GM12878 (cell line): ENCODE measurements around the gene OAS1. TPM values are rescaled to one million over a fixed set of nuclear protein-coding genes. Genes with fewer than 3 reads are reported as not detected.

Experiments used
- ATAC-seq: fragments of 200-7000 bp; cut with Tn5 transposase; 3 replicates; pipeline ENCODE4 v1.9.1; 2020; ENCODE audit warnings: mild to moderate bottlenecking, moderate library complexity
- BruUV-seq: library from RNA; stranded (reverse); fragments of 400-500 nt; replicated peaks from 2 replicates; lab custom pipeline; 2021; lab: Mats Ljungman, UMichigan
- CTCF ChIA-PET: fragments of 300-600 bp; sonication (Branson Sonifier 250); formaldehyde crosslinking; extraction: SDS; loops from one replicate; lab custom pipeline; 2021; ENCODE audit warnings: inconsistent platforms; lab: Yijun Ruan, JAX
- POLR2A ChIA-PET: fragments of 350-600 bp; formaldehyde crosslinking; extraction: SDS; loops from one replicate; lab custom pipeline; 2021; ENCODE audit warnings: inconsistent platforms; lab: Charles Lee
- RAD21 ChIA-PET: fragments of 300-600 bp; sonication (Branson Sonifier 250); formaldehyde crosslinking; loops from one replicate; lab custom pipeline; 2023; ENCODE audit warnings: antibody characterized with exemption; ENCODE audit not compliant: unreplicated experiment; lab: Charles Lee
- SMC1A ChIA-PET: fragments of 300-600 bp; sonication (Branson Sonifier 250); formaldehyde crosslinking; loops from one replicate; lab custom pipeline; 2023; ENCODE audit not compliant: unreplicated experiment, uncharacterized antibody; lab: Charles Lee
- DNase-seq: peaks from one replicate; pipeline ENCODE4 v3.0.0-alpha.2; 2011; ENCODE audit warnings: low read depth, low spot score
- FAIRE-seq: peaks from 3 replicates; lab custom pipeline; 2011; peaks lifted over from hg19 to GRCh38; lab: Jason Lieb, UNC
- H2AFZ ChIP-seq: 2 replicates; pipeline ENCODE4 v1.6.0; 2011; ENCODE audit warnings: low read depth, low read length, control low read depth; ENCODE audit not compliant: control insufficient read depth
- H3K27ac ChIP-seq: 2 replicates; pipeline ENCODE4 v1.5.1; 2011; ENCODE audit warnings: control low read depth; ENCODE audit not compliant: control insufficient read depth, insufficient read depth
- H3K27me3 ChIP-seq, 2 experiments: replicated peaks in 1 of 2; 2 replicates each; pipeline versions ENCODE4 v1.6.0 to v1.6.1; 2011; ENCODE audit warnings: low read length in 1 of 2; ENCODE audit not compliant: control insufficient read depth in 2 of 2, insufficient read depth in 2 of 2
- H3K36me3 ChIP-seq, 2 experiments: 2 replicates each; pipeline ENCODE4 v1.5.1; 2011; ENCODE audit warnings: low read length in 1 of 2; ENCODE audit not compliant: control insufficient read depth in 2 of 2, insufficient read depth in 2 of 2
- H3K4me1 ChIP-seq: 2 replicates; pipeline ENCODE4 v1.6.1; 2011; ENCODE audit warnings: mild to moderate bottlenecking, low read length, moderate library complexity, mixed read lengths; ENCODE audit not compliant: control insufficient read depth, insufficient read depth
- H3K4me2 ChIP-seq: 2 replicates; pipeline ENCODE4 v1.6.0; 2011; ENCODE audit warnings: control low read depth; ENCODE audit not compliant: control insufficient read depth, insufficient read depth
- H3K4me3 ChIP-seq: fragments of 200-600 bp; sonication (generic); 2 replicates; pipeline ENCODE4 v1.5.1; 2016
- H3K79me2 ChIP-seq: 2 replicates; pipeline ENCODE4 v1.6.0; 2011; ENCODE audit warnings: low read length; ENCODE audit not compliant: control insufficient read depth, insufficient read depth
- H3K9ac ChIP-seq: 2 replicates; pipeline ENCODE4 v1.8.0; 2011; ENCODE audit warnings: low read length, control low read depth, mixed read lengths; ENCODE audit not compliant: control insufficient read depth, insufficient read depth
- H3K9me3 ChIP-seq: replicated peaks from 3 replicates; pipeline ENCODE4 v1.5.1; 2011; ENCODE audit warnings: mild to moderate bottlenecking, low read length; ENCODE audit not compliant: control insufficient read depth, insufficient read depth
- H4K20me1 ChIP-seq: 2 replicates; pipeline ENCODE4 v1.6.0; 2011; ENCODE audit not compliant: control insufficient read depth, insufficient read depth
- CTCF ChIP-seq, 3 experiments: IDR thresholded peaks in 2 of 3; conservative IDR thresholded peaks in 1 of 3; 2 replicates each; pipeline ENCODE4 v1.5.1; 2011; ENCODE audit warnings: low read depth in 3 of 3, low read length in 3 of 3, mild to moderate bottlenecking in 3 of 3, control low read depth in 2 of 3, moderate library complexity in 2 of 3, inconsistent platforms in 1 of 3, mixed read lengths in 1 of 3; ENCODE audit not compliant: control insufficient read depth in 2 of 3, insufficient read depth in 1 of 3; ENCODE audit errors: extremely low read depth in 1 of 3
- CUX1 ChIP-seq: IDR thresholded peaks from 2 replicates; pipeline ENCODE4 v1.6.1; 2012; ENCODE audit warnings: improper control_type of control experiment, low read depth, low read length; ENCODE audit not compliant: insufficient replicate concordance
- HCFC1 ChIP-seq: fragments of 150-350 bp; IDR thresholded peaks from 2 replicates; pipeline ENCODE4 v1.6.1; 2014; ENCODE audit warnings: low read length
- IKZF1 ChIP-seq: fragments of 450-650 bp; conservative IDR thresholded peaks from 2 replicates; pipeline ENCODE4 v1.6.1; 2017; ENCODE audit warnings: antibody characterized with exemption, mild to moderate bottlenecking
- MTA2 ChIP-seq: fragments of 450-650 bp; IDR thresholded peaks from 2 replicates; pipeline ENCODE4 v1.6.1; 2016; ENCODE audit warnings: low read depth, mild to moderate bottlenecking, moderate library complexity
- NFYB ChIP-seq: IDR thresholded peaks from 2 replicates; pipeline ENCODE4 v1.6.1; 2011; ENCODE audit warnings: low read depth, mild to moderate bottlenecking, low read length, improper control_type of control experiment, moderate library complexity; ENCODE audit not compliant: insufficient read depth
- RELB ChIP-seq: fragments of 450-650 bp; IDR thresholded peaks from 2 replicates; pipeline ENCODE4 v1.6.1; 2017; ENCODE audit warnings: low read depth, mild to moderate bottlenecking, moderate library complexity
- RFX5 ChIP-seq: IDR thresholded peaks from 2 replicates; pipeline ENCODE4 v1.6.1; 2011; ENCODE audit warnings: low read depth, low read length, improper control_type of control experiment
- SMARCA5 ChIP-seq: fragments of 450-650 bp; IDR thresholded peaks from 2 replicates; pipeline ENCODE4 v1.6.1; 2017; ENCODE audit warnings: mild to moderate bottlenecking
- SUZ12 ChIP-seq: fragments of 200-600 bp; sonication (generic); IDR thresholded peaks from one replicate; pipeline ENCODE4 v1.6.1; 2018; ENCODE audit warnings: antibody characterized with exemption, mild to moderate bottlenecking; ENCODE audit not compliant: unreplicated experiment
- USF1 ChIP-seq: IDR thresholded peaks from 2 replicates; pipeline ENCODE4 v1.6.1; 2011; ENCODE audit warnings: borderline replicate concordance, low read depth, mild to moderate bottlenecking, moderate library complexity, mixed read lengths, low read length; ENCODE audit not compliant: insufficient read depth; ENCODE audit errors: extremely low read length
- WGBS: methylation state at CpG from one replicate; pipeline ENCODE4 v1.1.6; 2016; ENCODE audit warnings: low lambda C conversion rate; ENCODE audit not compliant: insufficient replicate concordance, insufficient coverage; ENCODE audit errors: missing lambda C conversion rate; 5-methylcytosine and 5-hydroxymethylcytosine counted together
- in situ Hi-C: fragments of 300-500 bp; cut with MboI; formaldehyde crosslinking; loops from 9 replicates; pipeline ENCODE4 v1.14.3; 2018; ENCODE audit warnings: mixed read lengths
- intact Hi-C: fragments of 100-400 bp; cut with micrococcal nuclease; formaldehyde crosslinking; loops from one replicate; pipeline ENCODE4 v1.14.2; 2022; ENCODE audit not compliant: unreplicated experiment
- polyA plus RNA-seq, 11 experiments: library from polyadenylated mRNA; depleted of rRNA in 4 of 11; unstranded in 6 of 11; stranded (reverse) in 5 of 11; fragments of >200 nt; fragmentation: Nextera tagmentation in 4 of 11; fragmentation: Illumina TruSeq in 1 of 11; extraction: Ambion mirVana in 4 of 11; extraction: Trizol in 1 of 11; gene quantifications; 1 replicate in 1 of 11; 2 replicates in 10 of 11; pipeline versions ENCODE4 v1.2.1 to v1.2.3, GENCODE V29; 2011 to 2016; ENCODE audit warnings: inconsistent platforms in 2 of 11, missing spikeins in 2 of 11, low read depth in 1 of 11
- total RNA-seq, 4 experiments: library from RNA; depleted of rRNA in 3 of 4; stranded (reverse); fragments of >200 nt in 3 of 4; fragmentation: Illumina TruSeq in 1 of 4; extraction: Trizol in 1 of 4; gene quantifications; 2 replicates each; pipeline versions ENCODE4 v1.2.1 to v1.2.3, GENCODE V29; 2013 to 2021

OAS1 gene
- total and polyA plus RNA-seq, 10 of the 15 experiments (the other 5 are each of a cell fraction or from before 2014, with no cell fraction given) = 44.7 to 287 (median 64.3) TPM

GRCh38 chr12:112881602-112882001 lies 25.2 kb upstream of the OAS1 start:
- Histone ChIP-seq H3K4me3 (no peak overlapping the region), H2AFZ (no peak overlapping the region), H3K9me3 (no peaks in the 10 kb centered on the region; the same call in 2 of the 3 replicates), H4K20me1 (no peaks in the 10 kb centered on the region), H3K4me2 (no peak overlapping the region)
- 16% methylated on average over 6 of the region's 6 CpGs for WGBS
- SMC1A ChIA-PET = no interaction called here
- DNase-seq (no peak), FAIRE-seq (no peak), ATAC-seq (no peak)
- CTCF ChIA-PET = interaction anchor here (0.6 to 1.1 kb wide), 2 partner anchors 19 to 375 kb away, joined by 3 read pairs; no protein-coding TSS in a partner anchor
- intact Hi-C loops = no loop called here
- TF ChIP-seq MTA2 = no peak
- no peak for TF ChIP-seq SMARCA5
- no peak for TF ChIP-seq RELB
- no peak for TF ChIP-seq NFYB
- TF ChIP-seq IKZF1 = no peak
- TF ChIP-seq RFX5 = no peak
- no peak for TF ChIP-seq USF1
- no peak for TF ChIP-seq CTCF (IDR thresholded peaks at IDR 0.05 in 2 of 3, conservative IDR thresholded peaks at IDR 0.05 in 1 of 3; ENCODE audit: control insufficient read depth in 2 of 3, extremely low read depth in 1 of 3, insufficient read depth in 1 of 3, low read depth in 3 of 3, low read length in 3 of 3)
- TF ChIP-seq CUX1 = no peak
- TF ChIP-seq SUZ12 = no peak
- no peak for TF ChIP-seq HCFC1
- TF ChIP-seq, all 136 proteins: peak for 0
- Histone ChIP-seq H3K4me1 (no peaks in the 10 kb centered on the region), H3K79me2 (no peaks in the 10 kb centered on the region), H3K27me3 (peaks cover 3 to 6% of the 10 kb centered on the region in 2 experiments; a peak in 3 of 4 replicates), H3K36me3 (no peaks in the 10 kb centered on the region), H3K9ac (no peak overlapping the region), H3K27ac (no peak overlapping the region)
- in situ Hi-C loops = no loop called here
- BruUV-seq = no TSS peak
- ChIA-PET POLR2A (no interaction called here), RAD21 (no interaction called here)
